DOHH2 (cell line): ENCODE results near the gene NAT14.

ENCODE experiments used
- CTCF ChIP-seq: fragments of 200-600 bp; sonication (generic); IDR thresholded peaks from one replicate; pipeline ENCODE4 v1.5.1; 2014; ENCODE audit warnings: antibody characterized with exemption, mild to moderate bottlenecking, low read depth, low read length; ENCODE audit not compliant: poor library complexity, severe bottlenecking
- EZH2phosphoT487 ChIP-seq: fragments of 200-600 bp; sonication (generic); IDR thresholded peaks from 2 replicates; pipeline ENCODE4 v1.6.1; 2017; ENCODE audit warnings: borderline replicate concordance, mild to moderate bottlenecking, antibody characterized with exemption, low read length, moderate library complexity, mixed read lengths

- TF ChIP-seq CTCF (no peak), EZH2phosphoT487 (no peak)
Observed at GRCh38 chr19:55471266-55471665, 13.7 kb upstream of the NAT14 start.
